AG04449 (cell line): ENCODE results near the gene PRKACA.

Experiments
- CTCF ChIA-PET: fragments of 350-600 bp; formaldehyde crosslinking; extraction: SDS; loops from one replicate; lab custom pipeline; 2021; ENCODE audit warnings: antibody characterized with exemption; lab: Yijun Ruan, JAX
- POLR2A ChIA-PET: fragments of 400-600, 350-600 bp; formaldehyde crosslinking; extraction: SDS; loops from one replicate; lab custom pipeline; 2020; ENCODE audit warnings: antibody characterized with exemption, inconsistent platforms; lab: Yijun Ruan, JAX
- DNase-seq: peaks from one replicate; pipeline ENCODE4 v3.0.0-alpha.2; 2010; ENCODE audit warnings: low read depth, low spot score
- H3K4me3 ChIP-seq: 2 replicates; pipeline ENCODE4 v1.5.1; 2011; ENCODE audit warnings: low read depth, mild to moderate bottlenecking, control low read depth, low read length
- CTCF ChIP-seq: IDR thresholded peaks from one replicate; pipeline ENCODE4 v1.5.1; 2011; ENCODE audit warnings: mild to moderate bottlenecking, moderate library complexity, low read length, control low read depth, inconsistent platforms; ENCODE audit not compliant: insufficient read depth; ENCODE audit errors: missing control alignments

PRKACA gene

DNA sequence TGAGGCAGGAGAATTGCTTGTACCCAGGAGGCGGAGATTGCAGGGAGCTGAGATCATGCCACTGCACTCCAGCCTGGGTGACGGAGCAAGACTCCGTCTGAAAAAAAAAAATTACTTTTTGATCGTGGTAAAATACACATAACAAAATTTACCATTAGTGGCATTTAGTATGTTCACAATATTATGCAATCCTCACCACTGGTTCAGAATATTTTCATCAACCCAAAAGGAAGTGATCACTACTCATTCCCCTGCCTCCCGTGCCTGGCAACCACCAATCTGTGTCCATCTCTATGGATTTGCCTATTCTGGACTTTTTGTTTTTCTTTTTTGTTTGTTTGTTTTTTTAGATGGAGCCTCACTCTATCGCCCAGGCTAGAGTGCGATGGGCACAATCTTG, 54.5 kb downstream of the PRKACA start:
- POLR2A ChIA-PET, result no interaction called here
- no peak overlapping the region for H3K4me3 ChIP-seq
- no peak for TF ChIP-seq CTCF
- no peak for DNase-seq
- CTCF ChIA-PET, result interaction anchor here (1.0 kb wide), 1 partner anchor 9 kb away, joined by 5 read pairs; the partner anchor contains the start of gene MISP3

DNA sequence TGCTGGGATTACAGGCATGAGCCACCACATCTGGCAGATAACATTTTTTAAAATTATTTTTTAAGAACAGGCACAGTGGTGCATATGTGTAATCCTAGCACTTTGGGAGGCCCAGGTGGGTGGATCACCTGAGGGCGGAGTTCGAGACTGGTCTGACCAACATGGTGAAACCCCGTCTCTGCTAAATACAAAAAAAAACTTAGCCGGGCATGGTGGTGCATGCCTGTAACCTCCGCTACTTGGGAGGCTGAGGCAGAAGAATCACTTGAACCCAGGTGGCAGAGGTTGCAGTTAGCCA, 55.1 kb downstream of the PRKACA start:
- no peak overlapping the region for H3K4me3 ChIP-seq
- no peak for TF ChIP-seq CTCF
- ChIA-PET POLR2A (no interaction called here), CTCF (interaction anchor here (0.6 kb wide), 2 partner anchors 10 to 36 kb away, joined by 3 read pairs; partner anchors contain the start of gene MISP3)
- no peak for DNase-seq

DNA sequence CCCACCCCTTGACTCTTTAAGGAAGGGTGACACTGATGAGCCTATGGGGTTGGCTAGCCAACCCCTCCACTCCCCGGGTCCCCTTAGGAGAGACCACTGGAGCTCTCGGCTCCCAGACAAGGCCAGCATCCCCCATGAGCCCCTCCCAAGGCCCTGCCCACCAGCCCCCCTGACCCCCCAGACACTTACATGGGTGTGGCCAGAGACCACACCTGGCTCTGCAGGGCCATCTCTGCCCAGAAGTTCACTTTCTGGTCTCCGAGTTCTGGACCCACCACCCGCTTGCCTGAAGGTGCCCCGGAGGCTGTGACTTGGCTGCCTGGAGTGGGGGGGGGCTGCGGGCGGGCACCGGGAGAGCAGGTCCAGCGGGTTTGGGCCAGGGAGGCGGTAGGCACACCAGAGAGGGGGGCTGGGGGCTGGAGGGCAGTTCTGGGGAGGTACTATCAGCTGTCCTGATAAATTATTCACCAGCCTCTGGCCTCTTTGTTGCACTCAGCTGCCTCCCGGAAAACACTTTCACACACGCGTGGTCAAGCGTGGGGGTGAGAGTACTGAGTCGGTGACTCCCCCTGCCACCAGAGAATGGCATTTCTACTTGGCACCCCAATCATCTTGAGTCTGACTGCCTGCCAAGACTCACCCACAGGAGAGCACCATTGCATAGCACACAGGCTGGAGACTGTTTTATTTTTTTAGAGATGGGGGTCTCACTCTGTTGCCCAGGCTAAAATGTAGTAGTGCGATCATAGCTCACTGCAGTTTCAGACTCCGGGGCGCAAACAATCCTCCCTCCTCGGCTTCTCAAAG, 55.6 kb downstream of the PRKACA start, which contains the start of gene PALM3:
PALM3 (minus strand) TSS at position 326 of the 807 bp plus-strand sequence; CDS start at position 230, 96 bp downstream.
- POLR2A ChIA-PET, result no interaction called here
- no peak for DNase-seq
- TF ChIP-seq CTCF, result no peak
- CTCF ChIA-PET, result interaction anchor here (0.6 to 6.9 kb wide), 7 partner anchors 9 to 182 kb away, joined by 3 to 106 read pairs (median 3); partner anchors contain the start of gene MISP3
- H3K4me3 ChIP-seq, result no peak within 1 kb of the TSS

DNA sequence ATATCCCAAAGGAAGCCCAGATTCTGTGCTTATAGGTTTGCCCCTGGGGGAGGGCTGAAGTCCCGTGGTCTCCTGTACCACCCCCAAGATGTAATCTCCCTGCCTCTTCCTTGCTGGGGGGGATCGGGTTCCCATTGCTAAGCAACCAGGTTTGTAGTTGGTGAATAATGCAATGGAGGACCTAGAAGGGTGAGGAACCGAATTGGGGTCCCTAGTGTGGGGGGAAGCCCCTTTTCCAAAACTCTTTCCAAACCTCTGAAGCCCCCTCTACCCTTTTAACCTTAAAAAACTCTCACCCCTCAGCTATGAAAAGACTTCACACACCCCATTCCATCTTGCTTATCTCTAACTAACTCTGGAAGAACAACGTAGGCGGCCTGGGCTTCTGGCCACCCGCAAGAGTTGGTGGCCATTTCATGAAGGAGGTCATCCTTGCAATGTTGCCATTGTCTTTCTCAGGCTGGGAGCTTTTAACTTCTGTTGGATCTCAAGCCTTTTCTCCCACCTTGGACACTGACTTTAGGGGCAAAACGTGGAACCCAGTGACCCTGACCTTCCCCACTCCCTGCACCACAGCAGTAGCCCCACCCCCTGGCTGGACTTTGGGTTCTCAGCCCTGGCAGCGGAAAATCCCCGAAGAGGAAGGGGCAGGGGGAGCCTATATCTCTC, 56.3 kb downstream of the PRKACA start:
- DNase-seq, result no peak
- TF ChIP-seq CTCF, result no peak
- POLR2A ChIA-PET, result no interaction called here
- CTCF ChIA-PET, result interaction anchor here (1.0 to 6.9 kb wide), 6 partner anchors 9 to 181 kb away, joined by 3 to 106 read pairs (median 14); partner anchors contain the start of gene MISP3
- H3K4me3 ChIP-seq, result no peak overlapping the region

DNA sequence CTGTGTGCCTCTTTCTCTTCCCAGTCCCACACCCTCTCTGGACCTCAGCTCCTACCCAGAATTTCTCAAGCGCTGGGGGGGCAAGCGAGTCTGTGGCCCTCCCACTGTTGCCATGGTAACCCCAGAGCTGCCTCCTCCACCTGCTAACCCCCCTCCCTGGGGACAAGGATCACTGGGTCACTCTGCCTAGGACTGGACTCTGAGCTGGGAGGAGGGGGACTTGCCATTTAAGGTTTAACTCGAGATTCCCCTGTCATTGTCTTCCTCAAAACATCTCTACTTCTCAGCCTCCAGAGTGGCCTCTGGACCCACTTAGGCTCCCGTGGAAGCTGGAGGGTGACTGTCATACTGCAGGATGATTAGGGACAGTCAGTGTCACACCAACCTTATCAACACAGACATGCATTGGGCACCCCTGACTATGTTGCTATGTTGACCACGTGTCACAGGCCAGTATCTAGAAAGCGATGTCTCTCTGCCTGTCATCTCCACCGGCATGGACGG, 57.9 kb downstream of the PRKACA start:
- DNase-seq, result no peak
- no peak overlapping the region for H3K4me3 ChIP-seq
- ChIA-PET POLR2A (no interaction called here), CTCF (interaction anchor here (0.9 to 6.9 kb wide), 20 partner anchors 12 to 187 kb away, joined by 3 to 106 read pairs (median 4); partner anchors contain the start of genes CC2D1A and MISP3)
- TF ChIP-seq CTCF, result no peak

- H3K4me3 ChIP-seq, result no peak overlapping the region
- ChIA-PET POLR2A (no interaction called here), CTCF (interaction anchor here (0.9 to 6.9 kb wide), 21 partner anchors 12 to 179 kb away, joined by 3 to 106 read pairs (median 4); partner anchors contain the start of genes CC2D1A and MISP3)
- no peak for DNase-seq
- peak; percentile 74 for TF ChIP-seq CTCF
Measured at GRCh38 chr19:14059093-14059480, 58.5 kb downstream of the PRKACA start.
